Natural killer cell (primary cell): ENCODE measurements around the gene MRPS35. TPM values are rescaled to one million over a fixed set of nuclear protein-coding genes. Genes with fewer than 3 reads are reported as not detected.

Experiments
- ATAC-seq, 3 donors: fragments of 150-1000 bp in 2 of 3; fragments of 200-7000 bp in 1 of 3; cut with Tn5 transposase; 1 replicate in 1 of 3; 2 replicates in 2 of 3; pipeline ENCODE4 v1.10.0; 2021; ENCODE audit warnings: mild to moderate bottlenecking in 2 of 3, moderate library complexity in 2 of 3
- DNase-seq, 2 donors: peaks; one replicate each; pipeline versions ENCODE4 v3.0.0 to v3.0.0-alpha.2; 2013 to 2021; ENCODE audit warnings: mixed read lengths in 1 of 2
- H3K27ac ChIP-seq: one replicate; pipeline ENCODE4 v1.5.1; 2013; ENCODE audit warnings: mild to moderate bottlenecking, low read length
- H3K27me3 ChIP-seq: one replicate; pipeline ENCODE4 v1.6.1; 2013; ENCODE audit warnings: low read length; ENCODE audit not compliant: control insufficient read depth, insufficient read depth
- H3K36me3 ChIP-seq: one replicate; pipeline ENCODE4 v1.6.1; 2013; ENCODE audit warnings: low read length; ENCODE audit not compliant: control insufficient read depth, insufficient read depth
- H3K4me1 ChIP-seq: one replicate; pipeline ENCODE4 v1.6.1; 2013; ENCODE audit warnings: low read length; ENCODE audit not compliant: control insufficient read depth, insufficient read depth
- H3K4me3 ChIP-seq: one replicate; pipeline ENCODE4 v1.5.1; 2013; ENCODE audit warnings: low read length
- H3K9me3 ChIP-seq: one replicate; pipeline ENCODE4 v1.6.1; 2013; ENCODE audit warnings: low read length; ENCODE audit not compliant: control insufficient read depth, insufficient read depth
- H3K27ac Mint-ChIP-seq, 2 donors: one replicate each; pipeline ENCODE4 v1.8.0; 2022; ENCODE audit warnings: mild to moderate bottlenecking in 2 of 2, mixed read lengths in 2 of 2, moderate library complexity in 1 of 2
- H3K27me3 Mint-ChIP-seq, 2 donors: one replicate each; pipeline ENCODE4 v1.8.0; 2022; ENCODE audit warnings: low read depth in 2 of 2, mixed read lengths in 2 of 2
- H3K36me3 Mint-ChIP-seq: one replicate; pipeline ENCODE4 v1.8.0; 2022; ENCODE audit warnings: mixed read lengths
- H3K4me1 Mint-ChIP-seq, 2 donors: one replicate each; pipeline ENCODE4 v1.8.0; 2022; ENCODE audit warnings: mixed read lengths in 2 of 2
- H3K4me3 Mint-ChIP-seq: one replicate; pipeline ENCODE4 v1.8.0; 2022; ENCODE audit warnings: mild to moderate bottlenecking, moderate library complexity, mixed read lengths
- H3K9me3 Mint-ChIP-seq, 2 donors: one replicate each; pipeline ENCODE4 v1.8.0; 2022; ENCODE audit warnings: mixed read lengths in 2 of 2
- WGBS: methylation state at CpG from one replicate; pipeline ENCODE4 v1.1.7; 2013; ENCODE audit warnings: missing lambda C conversion rate; ENCODE audit not compliant: insufficient coverage; 5-methylcytosine and 5-hydroxymethylcytosine counted together
- intact Hi-C: fragments of 100-400 bp; cut with micrococcal nuclease; formaldehyde crosslinking; loops from one replicate; pipeline ENCODE4 v1.14.2; 2022
- total RNA-seq, 4 donors: library from RNA; stranded (reverse); fragments of 120-200 nt in 1 of 4; gene quantifications; one replicate each; pipeline versions ENCODE4 v1.2.3 to v1.2.4, GENCODE V29; 2013 to 2022
- TF ChIP-seq, protein P1 (sequence below): fragments of 200-600 bp; IDR thresholded peaks from one replicate; pipeline ENCODE4 v1.8.0; 2022; ENCODE audit warnings: antibody characterized with exemption

Gene MRPS35
- total RNA-seq, 3 donors from 2014 or later (not counting 1 experiment from before 2014, with no cell fraction given): 16.7 to 20.5 (median 18.6) TPM

GRCh38 chr12:27785882-27786570, 75.4 kb downstream of the MRPS35 start:
- H3K27ac Mint-ChIP-seq: no peak overlapping the region
- DNase-seq: no peak
- Histone ChIP-seq H3K4me1 (peaks cover 9% of the 10 kb centered on the region), H3K27me3 (no peaks in the 10 kb centered on the region), H3K9me3 (no peaks in the 10 kb centered on the region), H3K27ac (no peak overlapping the region), H3K36me3 (peaks cover 3% of the 10 kb centered on the region), H3K4me3 (no peak overlapping the region)
- WGBS: 82% methylated on average over 2 of the region's 3 CpGs
- peaks cover 36 to 38% of the 10 kb centered on the region in 2 donors for H3K4me1 Mint-ChIP-seq
- H3K27me3 Mint-ChIP-seq: no peaks in the 10 kb centered on the region
- H3K9me3 Mint-ChIP-seq: no peaks in the 10 kb centered on the region
- intact Hi-C loops: no loop called here
- TF ChIP-seq, protein P1, sequence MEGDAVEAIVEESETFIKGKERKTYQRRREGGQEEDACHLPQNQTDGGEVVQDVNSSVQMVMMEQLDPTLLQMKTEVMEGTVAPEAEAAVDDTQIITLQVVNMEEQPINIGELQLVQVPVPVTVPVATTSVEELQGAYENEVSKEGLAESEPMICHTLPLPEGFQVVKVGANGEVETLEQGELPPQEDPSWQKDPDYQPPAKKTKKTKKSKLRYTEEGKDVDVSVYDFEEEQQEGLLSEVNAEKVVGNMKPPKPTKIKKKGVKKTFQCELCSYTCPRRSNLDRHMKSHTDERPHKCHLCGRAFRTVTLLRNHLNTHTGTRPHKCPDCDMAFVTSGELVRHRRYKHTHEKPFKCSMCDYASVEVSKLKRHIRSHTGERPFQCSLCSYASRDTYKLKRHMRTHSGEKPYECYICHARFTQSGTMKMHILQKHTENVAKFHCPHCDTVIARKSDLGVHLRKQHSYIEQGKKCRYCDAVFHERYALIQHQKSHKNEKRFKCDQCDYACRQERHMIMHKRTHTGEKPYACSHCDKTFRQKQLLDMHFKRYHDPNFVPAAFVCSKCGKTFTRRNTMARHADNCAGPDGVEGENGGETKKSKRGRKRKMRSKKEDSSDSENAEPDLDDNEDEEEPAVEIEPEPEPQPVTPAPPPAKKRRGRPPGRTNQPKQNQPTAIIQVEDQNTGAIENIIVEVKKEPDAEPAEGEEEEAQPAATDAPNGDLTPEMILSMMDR: no peak
- H3K36me3 Mint-ChIP-seq: no peaks in the 10 kb centered on the region
- ATAC-seq: no peak
- H3K4me3 Mint-ChIP-seq: no peak overlapping the region

DNA sequence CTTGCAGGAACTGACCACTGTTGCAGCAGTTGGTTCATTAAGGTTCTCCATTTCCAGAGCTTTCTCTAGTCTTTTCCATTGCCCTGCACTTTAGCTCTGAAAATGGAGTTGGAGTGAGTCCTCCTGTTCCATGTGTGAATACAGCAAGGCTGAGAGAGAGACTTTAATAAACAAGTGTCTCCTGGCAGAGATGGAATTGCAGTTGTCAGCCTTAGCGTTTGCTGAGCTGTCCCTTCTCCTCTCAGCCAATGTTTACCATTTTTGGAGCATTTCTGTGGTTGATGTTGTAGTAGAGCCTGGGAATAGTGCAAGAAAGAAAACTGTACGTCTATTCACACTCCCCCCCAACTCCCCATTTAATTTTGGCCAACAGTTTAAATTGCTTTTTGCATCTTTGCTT, 76.9 kb downstream of the MRPS35 start:
- WGBS: 86% methylated on average over 1 of the region's 2 CpGs
- Histone ChIP-seq H3K4me3 (no peak overlapping the region), H3K27me3 (no peaks in the 10 kb centered on the region), H3K36me3 (peaks cover 12% of the 10 kb centered on the region), H3K27ac (no peak overlapping the region), H3K4me1 (no peaks in the 10 kb centered on the region), H3K9me3 (no peaks in the 10 kb centered on the region)
- peaks cover 22 to 29% of the 10 kb centered on the region in 2 donors for H3K4me1 Mint-ChIP-seq
- DNase-seq (no peak), ATAC-seq (no peak)
- intact Hi-C loops: no loop called here
- TF ChIP-seq, protein P1: no peak
- peaks cover 10% of the 10 kb centered on the region for H3K36me3 Mint-ChIP-seq
- H3K9me3 Mint-ChIP-seq: no peaks in the 10 kb centered on the region
- H3K27me3 Mint-ChIP-seq: no peaks in the 10 kb centered on the region
- H3K4me3 Mint-ChIP-seq: no peak overlapping the region
- no peak overlapping the region for H3K27ac Mint-ChIP-seq

DNA sequence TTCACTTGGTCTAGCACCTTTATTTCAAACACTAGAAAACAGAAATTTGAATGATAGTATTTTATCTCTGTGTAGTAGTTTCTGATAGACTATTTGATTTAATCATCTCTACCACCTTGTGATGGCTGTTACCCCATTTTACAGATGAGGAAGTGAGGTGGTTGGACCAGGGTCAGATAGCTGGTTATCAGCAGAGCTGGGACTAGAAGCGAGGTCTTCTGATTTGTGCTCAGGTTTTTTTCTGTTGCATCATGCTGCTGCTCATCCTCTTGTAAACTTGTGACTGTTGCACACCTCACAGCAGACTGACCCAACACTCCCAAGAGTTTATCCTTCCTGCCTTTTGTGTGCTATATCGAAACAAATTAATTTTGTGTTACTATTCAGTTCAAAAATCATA, 79.5 kb downstream of the MRPS35 start:
- no peaks in the 10 kb centered on the region for H3K4me1 ChIP-seq
- no peak for DNase-seq
- Mint-ChIP-seq H3K36me3 (peaks cover 10% of the 10 kb centered on the region), H3K27ac (no peak overlapping the region), H3K4me3 (no peak overlapping the region), H3K9me3 (no peaks in the 10 kb centered on the region), H3K27me3 (no peaks in the 10 kb centered on the region), H3K4me1 (peaks cover 8 to 21% of the 10 kb centered on the region in 2 donors)
- intact Hi-C loops: no loop called here
- ATAC-seq: no peak
- TF ChIP-seq, protein P1: no peak
- H3K27me3 ChIP-seq: no peaks in the 10 kb centered on the region
- 96% methylated on average over 1 of the region's 2 CpGs for WGBS
- no peak overlapping the region for H3K4me3 ChIP-seq
- H3K36me3 ChIP-seq: peaks cover 23% of the 10 kb centered on the region
- H3K27ac ChIP-seq: no peak overlapping the region
- no peaks in the 10 kb centered on the region for H3K9me3 ChIP-seq
